HepG2 (cell line): ENCODE results near the gene CLEC2A. TPM values are rescaled to one million over a fixed set of nuclear protein-coding genes. Genes with fewer than 3 reads are reported as not detected.

ENCODE experiments used
- ATAC-seq: fragments of 200-7000 bp; cut with Tn5 transposase; 3 replicates; pipeline ENCODE4 v1.9.1; 2020; ENCODE audit warnings: mild to moderate bottlenecking, moderate library complexity
- BruUV-seq: library from RNA; stranded (reverse); fragments of 400-500 nt; replicated peaks from 2 replicates; lab custom pipeline; 2021; lab: Mats Ljungman, UMichigan
- CTCF ChIA-PET: fragments of 300-600 bp; formaldehyde crosslinking; extraction: SDS; loops from one replicate; lab custom pipeline; 2021; ENCODE audit warnings: low total read pairs, inconsistent platforms, low intra/inter-chr PET ratio; lab: Yijun Ruan, JAX
- POLR2A ChIA-PET: fragments of 350-600 bp; sonication (Branson Sonifier 250); formaldehyde crosslinking; loops from one replicate; lab custom pipeline; 2020; ENCODE audit warnings: antibody characterized with exemption, inconsistent platforms; lab: Yijun Ruan, JAX
- DNase-seq: peaks from one replicate; pipeline ENCODE4 v3.0.0-alpha.2; 2015; ENCODE audit warnings: low spot score
- FAIRE-seq: peaks from 3 replicates; lab custom pipeline; 2011; peaks lifted over from hg19 to GRCh38; lab: Jason Lieb, UNC
- H2AFZ ChIP-seq: one replicate; pipeline ENCODE4 v1.6.1; 2011; ENCODE audit warnings: low read length, inconsistent platforms
- H3K27ac ChIP-seq: fragments of 300-600 bp; 3 replicates; pipeline ENCODE4 v1.8.0; 2011; ENCODE audit warnings: mixed run types, mild to moderate bottlenecking, mixed read lengths, low read length, inconsistent platforms; ENCODE audit not compliant: insufficient read depth; ENCODE audit errors: extremely low read length
- H3K27me3 ChIP-seq, 2 experiments: fragments of 200-600 bp in 1 of 2; 2 replicates in 1 of 2; 3 replicates in 1 of 2; pipeline versions ENCODE4 v1.6.0 to v1.8.0; 2011; ENCODE audit warnings: low read length in 2 of 2, mild to moderate bottlenecking in 2 of 2, moderate library complexity in 2 of 2, inconsistent platforms in 1 of 2; ENCODE audit not compliant: insufficient read depth in 2 of 2, control insufficient read depth in 1 of 2
- H3K36me3 ChIP-seq, 2 experiments: fragments of 200-600 bp in 1 of 2; replicated peaks in 1 of 2; 2 replicates in 1 of 2; 3 replicates in 1 of 2; pipeline versions ENCODE4 v1.5.1 to v1.8.0; 2011; ENCODE audit warnings: low read length in 2 of 2, inconsistent platforms in 1 of 2; ENCODE audit not compliant: insufficient read depth in 2 of 2, control insufficient read depth in 1 of 2
- H3K4me1 ChIP-seq: 2 replicates; pipeline ENCODE4 v1.5.1; 2012; ENCODE audit warnings: low read length, inconsistent platforms; ENCODE audit not compliant: insufficient read depth
- H3K4me2 ChIP-seq: 2 replicates; pipeline ENCODE4 v1.6.0; 2011; ENCODE audit warnings: low read depth, low read length, inconsistent platforms
- H3K4me3 ChIP-seq, 3 experiments: fragments of 200-600 bp in 1 of 3; sonication (generic), shearing (Covaris generic) in 1 of 3; replicated peaks in 1 of 3; 2 replicates each; pipeline ENCODE4 v1.5.1; 2011 to 2016; ENCODE audit warnings: low read length in 3 of 3, inconsistent platforms in 2 of 3, low read depth in 2 of 3, mild to moderate bottlenecking in 2 of 3, control low read depth in 1 of 3, mixed read lengths in 1 of 3; ENCODE audit not compliant: insufficient read depth in 1 of 3
- H3K79me2 ChIP-seq: one replicate; pipeline ENCODE4 v1.6.1; 2011; ENCODE audit warnings: low read length, inconsistent platforms; ENCODE audit not compliant: insufficient read depth
- H3K9ac ChIP-seq: 2 replicates; pipeline ENCODE4 v1.6.0; 2011; ENCODE audit warnings: mild to moderate bottlenecking, low read depth, low read length, inconsistent platforms; ENCODE audit not compliant: insufficient read depth
- H3K9me3 ChIP-seq: 2 replicates; pipeline ENCODE4 v1.5.1; 2012; ENCODE audit warnings: mild to moderate bottlenecking, low read length
- H4K20me1 ChIP-seq: 2 replicates; pipeline ENCODE4 v1.6.0; 2011; ENCODE audit warnings: inconsistent platforms, mild to moderate bottlenecking, low read length, moderate library complexity; ENCODE audit not compliant: insufficient read depth
- BHLHE40 ChIP-seq: IDR thresholded peaks from 2 replicates; pipeline ENCODE4 v1.6.1; 2011; ENCODE audit warnings: low read length, improper control_type of control experiment
- GPBP1L1 ChIP-seq: sonication (generic); formaldehyde crosslinking; IDR thresholded peaks from 2 replicates; pipeline ENCODE4 v1.5.0; 2020; ENCODE audit warnings: mild to moderate bottlenecking, missing genetic modification reagents
- MED8 ChIP-seq: sonication (generic); formaldehyde crosslinking; IDR thresholded peaks from 2 replicates; pipeline ENCODE4 v1.8.1; 2023; ENCODE audit warnings: mild to moderate bottlenecking, missing genetic modification reagents; ENCODE audit not compliant: insufficient replicate concordance
- PBX2 ChIP-seq: IDR thresholded peaks from 2 replicates; pipeline ENCODE4 v1.6.1; 2016; ENCODE audit warnings: control low read depth
- RFXAP ChIP-seq: sonication (generic); formaldehyde crosslinking; IDR thresholded peaks from 2 replicates; pipeline ENCODE4 v1.4.0; 2020; ENCODE audit warnings: missing genetic modification reagents, borderline replicate concordance
- SNAI1 ChIP-seq: sonication (generic); formaldehyde crosslinking; IDR thresholded peaks from 2 replicates; pipeline ENCODE4 v1.5.0; 2020; ENCODE audit warnings: mild to moderate bottlenecking, missing genetic modification reagents, borderline replicate concordance
- SRSF9 ChIP-seq: fragments of 200-400 bp; formaldehyde crosslinking; IDR thresholded peaks from 2 replicates; pipeline ENCODE4 v1.6.1; 2018; ENCODE audit warnings: borderline replicate concordance, mild to moderate bottlenecking, low read depth, low read length; ENCODE audit not compliant: insufficient read depth, poor library complexity, severe bottlenecking
- STAG1 ChIP-seq: sonication (generic); formaldehyde crosslinking; IDR thresholded peaks from 2 replicates; pipeline ENCODE4 v1.4.0; 2020; ENCODE audit warnings: missing genetic modification reagents
- ZFP90 ChIP-seq: sonication (generic); formaldehyde crosslinking; IDR thresholded peaks from 2 replicates; pipeline ENCODE4 v1.8.0; 2022; ENCODE audit warnings: missing genetic modification reagents, mild to moderate bottlenecking, inconsistent platforms, borderline replicate concordance
- ZNF142 ChIP-seq: sonication (generic); formaldehyde crosslinking; IDR thresholded peaks from 2 replicates; pipeline ENCODE4 v1.4.0; 2020; ENCODE audit warnings: missing genetic modification reagents
- ZNF234 ChIP-seq: sonication (generic); formaldehyde crosslinking; conservative IDR thresholded peaks from 2 replicates; pipeline ENCODE4 v1.5.1; 2020; ENCODE audit warnings: mild to moderate bottlenecking, missing genetic modification reagents
- ZNF558 ChIP-seq: sonication (generic); formaldehyde crosslinking; IDR thresholded peaks from 2 replicates; pipeline ENCODE4 v1.9.0; 2022; ENCODE audit warnings: mild to moderate bottlenecking, missing genetic modification reagents, borderline replicate concordance
- WGBS: methylation state at CpG from one replicate; pipeline ENCODE4 v1.1.6; 2017; ENCODE audit warnings: low lambda C conversion rate; 5-methylcytosine and 5-hydroxymethylcytosine counted together
- in situ Hi-C: cut with HindIII; loops from 2 replicates; pipeline ENCODE4 v1.10.0; 2017; ENCODE audit warnings: low pct_unique_long_range_greater_than_20kb; ENCODE audit not compliant: extremely low pct_ligation_motif_present
- intact Hi-C: fragments of 100-400 bp; cut with micrococcal nuclease; formaldehyde crosslinking; loops from one replicate; pipeline ENCODE4 v1.10.0; 2022; ENCODE audit not compliant: unreplicated experiment
- polyA plus RNA-seq, 8 experiments: library from polyadenylated mRNA; depleted of rRNA in 3 of 8; stranded (reverse) in 7 of 8; unstranded in 1 of 8; fragments of >200 nt; fragmentation: Illumina TruSeq in 4 of 8; extraction: Trizol in 4 of 8; gene quantifications; 2 replicates each; pipeline versions ENCODE4 v1.2.1 to v1.2.3, GENCODE V29; 2011 to 2016; ENCODE audit warnings: low read depth in 4 of 8, missing spikeins in 1 of 8, mixed read lengths in 1 of 8; ENCODE audit not compliant: insufficient read depth in 1 of 8
- total RNA-seq, 5 experiments: library from RNA; depleted of rRNA; stranded (reverse); fragments of >200 nt; fragmentation: Illumina TruSeq; extraction: Trizol; gene quantifications; 2 replicates each; pipeline ENCODE4 v1.2.3, GENCODE V29; 2016; ENCODE audit warnings: low read depth in 1 of 5
- TF ChIP-seq, protein P1 (sequence below): sonication (generic); formaldehyde crosslinking; IDR thresholded peaks from 2 replicates; pipeline ENCODE4 v1.8.0; 2022; ENCODE audit warnings: mild to moderate bottlenecking, missing genetic modification reagents; ENCODE audit not compliant: insufficient replicate concordance
- TF ChIP-seq, protein P2 (sequence below): IDR thresholded peaks from 2 replicates; pipeline ENCODE4 v1.6.1; 2016; ENCODE audit warnings: missing genetic modification reagents, missing compliant biosample characterization

The CLEC2A gene
- total and polyA plus RNA-seq, 2 of the 13 experiments (the other 11 are each of a cell fraction or from before 2014, with no cell fraction given), result not detected

GRCh38 chr12:9928607-9929006 lies 3.6 kb downstream of the CLEC2A start:
- Histone ChIP-seq H3K36me3 (no peaks in the 10 kb centered on the region), H3K27ac (no peak overlapping the region), H3K4me3 (no peak overlapping the region), H3K4me1 (no peaks in the 10 kb centered on the region), H3K27me3 (no peaks in the 10 kb centered on the region), H4K20me1 (no peaks in the 10 kb centered on the region), H3K9me3 (no peaks in the 10 kb centered on the region), H3K79me2 (no peaks in the 10 kb centered on the region), H3K4me2 (no peak overlapping the region), H2AFZ (no peak overlapping the region), H3K9ac (no peak overlapping the region)
- ChIA-PET POLR2A (no interaction called here), CTCF (no interaction called here)
- FAIRE-seq, result no peak
- no TSS peak for BruUV-seq
- in situ Hi-C loops (loop anchor here (5.0 kb wide), 1 partner anchor 176 kb away; no protein-coding TSS in a partner anchor), intact Hi-C loops (no loop called here)
- DNase-seq, result no peak
- ATAC-seq, result no peak
- WGBS, result 3% methylated on average over 3 of the region's 3 CpGs
- TF ChIP-seq SRSF9, result no peak
- no peak for TF ChIP-seq RFXAP (CRISPR knock-in tag)
- TF ChIP-seq, protein P1, sequence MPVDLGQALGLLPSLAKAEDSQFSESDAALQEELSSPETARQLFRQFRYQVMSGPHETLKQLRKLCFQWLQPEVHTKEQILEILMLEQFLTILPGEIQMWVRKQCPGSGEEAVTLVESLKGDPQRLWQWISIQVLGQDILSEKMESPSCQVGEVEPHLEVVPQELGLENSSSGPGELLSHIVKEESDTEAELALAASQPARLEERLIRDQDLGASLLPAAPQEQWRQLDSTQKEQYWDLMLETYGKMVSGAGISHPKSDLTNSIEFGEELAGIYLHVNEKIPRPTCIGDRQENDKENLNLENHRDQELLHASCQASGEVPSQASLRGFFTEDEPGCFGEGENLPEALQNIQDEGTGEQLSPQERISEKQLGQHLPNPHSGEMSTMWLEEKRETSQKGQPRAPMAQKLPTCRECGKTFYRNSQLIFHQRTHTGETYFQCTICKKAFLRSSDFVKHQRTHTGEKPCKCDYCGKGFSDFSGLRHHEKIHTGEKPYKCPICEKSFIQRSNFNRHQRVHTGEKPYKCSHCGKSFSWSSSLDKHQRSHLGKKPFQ (CRISPR knock-in tag), result no peak
- no peak for TF ChIP-seq ZFP90 (CRISPR knock-in tag)
- TF ChIP-seq ZNF558, result no peak
- no peak for TF ChIP-seq ZNF142 (CRISPR knock-in tag)
- no peak for TF ChIP-seq GPBP1L1 (CRISPR knock-in tag)
- TF ChIP-seq BHLHE40, result no peak
- no peak for TF ChIP-seq MED8 (CRISPR knock-in tag)
- no peak for TF ChIP-seq ZNF234
- TF ChIP-seq STAG1, result no peak
- no peak for TF ChIP-seq SNAI1 (CRISPR knock-in tag)
- TF ChIP-seq PBX2, result no peak
- TF ChIP-seq, protein P2, sequence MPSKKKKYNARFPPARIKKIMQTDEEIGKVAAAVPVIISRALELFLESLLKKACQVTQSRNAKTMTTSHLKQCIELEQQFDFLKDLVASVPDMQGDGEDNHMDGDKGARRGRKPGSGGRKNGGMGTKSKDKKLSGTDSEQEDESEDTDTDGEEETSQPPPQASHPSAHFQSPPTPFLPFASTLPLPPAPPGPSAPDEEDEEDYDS, result no peak
